ENCODE measurements around the gene SLC35D1. TPM values are rescaled to one million over a fixed set of nuclear protein-coding genes. Genes with fewer than 3 reads are reported as not detected.
A peak's percentile ranks its signal among the peaks of the same experiment; 100 is the strongest.

SLC35D1 gene
- total RNA-seq, 1 donor from 2014 or later: 9.2 TPM

DNA sequence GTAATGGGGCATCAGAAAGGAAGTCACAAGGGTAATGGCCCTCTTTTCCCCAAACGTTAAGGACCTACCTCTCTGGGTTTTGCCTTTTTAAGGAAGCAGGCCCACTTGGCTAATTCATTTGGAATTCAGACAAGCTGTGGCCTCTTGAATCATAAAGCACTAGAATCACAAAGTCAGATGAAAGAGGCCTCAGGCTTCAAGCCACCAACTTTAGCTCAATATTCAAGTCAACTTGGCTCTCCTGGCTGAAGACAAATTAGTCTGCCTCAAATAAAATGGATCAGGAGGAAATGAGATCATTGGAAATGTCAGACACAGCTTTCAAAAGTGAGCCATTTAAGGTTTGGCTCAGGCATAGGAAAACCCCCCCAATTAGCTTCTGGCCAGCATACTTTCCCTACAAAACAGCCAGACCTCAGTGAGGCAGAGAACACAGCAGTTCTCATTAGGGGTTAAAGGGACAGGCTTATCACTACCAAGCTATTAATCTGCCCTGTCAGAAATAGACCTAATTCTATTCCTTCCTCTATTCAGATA is 34.3 kb downstream of the SLC35D1 start:
- Mint-ChIP-seq H3K4me3 (ENCODE audit: unreplicated experiment) (no peak overlapping the region), H3K36me3 (ENCODE audit: low read depth) (peaks cover 4% of the 10 kb centered on the region), H3K4me1 (ENCODE audit: low read depth) (peaks cover 47% of the 10 kb centered on the region), H3K9me3 (ENCODE audit: low read depth) (no peaks in the 10 kb centered on the region), H3K27ac (ENCODE audit: unreplicated experiment) (peak overlapping the region; percentile 82), H3K27me3 (ENCODE audit: low read depth) (no peaks in the 10 kb centered on the region)
- no peak for DNase-seq (ENCODE audit: low spot score)
- TF ChIP-seq CTCF (IDR thresholded peaks at IDR 0.05): no peak

DNA sequence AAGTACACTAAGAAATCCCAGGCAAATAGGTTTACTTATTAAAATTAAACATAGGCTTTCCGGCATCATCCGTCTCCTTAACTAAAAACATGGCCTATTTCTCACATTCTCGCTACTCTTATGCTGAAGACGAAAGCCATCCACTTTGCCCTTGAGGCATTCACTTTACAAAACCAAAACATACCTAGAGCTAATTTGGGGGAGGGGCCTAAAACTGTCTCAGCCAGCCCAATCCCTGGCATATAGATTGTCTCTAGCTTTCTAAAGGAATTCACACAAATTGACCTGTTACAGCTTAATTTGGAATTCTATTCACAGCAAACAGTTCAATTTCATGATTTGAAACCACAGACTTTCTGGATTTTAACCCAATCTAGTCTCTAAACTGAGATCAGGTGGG is 34.8 kb downstream of the SLC35D1 start:
- no peaks in the 10 kb centered on the region for H3K9me3 Mint-ChIP-seq (ENCODE audit: low read depth)
- peak overlapping the region; percentile 82 for H3K27ac Mint-ChIP-seq (ENCODE audit: unreplicated experiment)
- no peak for TF ChIP-seq CTCF (IDR thresholded peaks at IDR 0.05)
- DNase-seq (ENCODE audit: low spot score): no peak
- H3K27me3 Mint-ChIP-seq (ENCODE audit: low read depth): no peaks in the 10 kb centered on the region
- H3K4me3 Mint-ChIP-seq (ENCODE audit: unreplicated experiment): no peak overlapping the region
- peaks cover 4% of the 10 kb centered on the region for H3K36me3 Mint-ChIP-seq (ENCODE audit: low read depth)
- peaks cover 47% of the 10 kb centered on the region for H3K4me1 Mint-ChIP-seq (ENCODE audit: low read depth)

DNA sequence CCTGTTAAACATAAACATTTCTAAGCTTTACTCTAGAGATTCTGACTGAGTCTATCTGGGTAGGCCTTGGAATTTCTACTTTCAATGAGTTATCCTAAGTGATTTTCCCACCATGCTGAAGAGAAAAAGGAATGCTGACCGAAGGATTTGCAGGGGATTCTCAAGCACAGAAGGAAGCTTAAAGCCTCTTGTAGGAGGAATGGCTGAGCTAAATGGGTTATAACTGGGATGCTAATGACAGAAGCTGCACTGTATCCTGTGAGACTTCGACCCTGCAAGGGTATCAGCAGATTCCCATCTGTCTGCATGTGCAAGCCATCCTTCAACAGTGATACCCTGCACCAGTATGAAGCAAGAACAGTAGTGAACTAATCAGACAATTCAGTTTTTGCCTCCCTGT is 35.4 kb downstream of the SLC35D1 start:
- H3K36me3 Mint-ChIP-seq (ENCODE audit: low read depth): peaks cover 4% of the 10 kb centered on the region
- no peak overlapping the region for H3K4me3 Mint-ChIP-seq (ENCODE audit: unreplicated experiment)
- no peaks in the 10 kb centered on the region for H3K9me3 Mint-ChIP-seq (ENCODE audit: low read depth)
- H3K27ac Mint-ChIP-seq (ENCODE audit: unreplicated experiment): peak overlapping the region; percentile 82
- no peak for TF ChIP-seq CTCF (IDR thresholded peaks at IDR 0.05)
- H3K4me1 Mint-ChIP-seq (ENCODE audit: low read depth): peaks cover 47% of the 10 kb centered on the region
- no peaks in the 10 kb centered on the region for H3K27me3 Mint-ChIP-seq (ENCODE audit: low read depth)
- DNase-seq (ENCODE audit: low spot score): no peak

DNA sequence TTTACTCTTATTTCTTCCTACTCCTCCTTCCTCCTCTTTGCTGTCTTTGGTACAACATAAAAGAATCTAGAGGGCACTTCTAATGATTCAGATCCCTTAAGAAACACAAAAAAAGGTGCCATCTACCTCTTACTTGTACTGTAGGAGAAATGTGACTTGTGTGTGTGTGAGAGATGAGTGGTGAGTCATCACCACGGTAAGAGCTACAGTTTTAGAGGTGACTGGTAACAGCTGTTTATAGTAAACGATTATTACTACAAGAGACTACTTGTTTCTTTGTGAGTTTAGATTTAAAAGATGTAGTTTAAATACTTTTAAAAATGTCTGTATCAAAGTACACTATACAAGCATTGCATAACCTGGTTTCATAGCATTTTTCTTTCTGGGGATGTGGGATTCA is 40.4 kb downstream of the SLC35D1 start:
- Mint-ChIP-seq H3K4me1 (ENCODE audit: low read depth) (peaks cover 1% of the 10 kb centered on the region), H3K27me3 (ENCODE audit: low read depth) (no peaks in the 10 kb centered on the region), H3K36me3 (ENCODE audit: low read depth) (peaks cover 21% of the 10 kb centered on the region), H3K27ac (ENCODE audit: unreplicated experiment) (peak overlapping the region; percentile 19), H3K4me3 (ENCODE audit: unreplicated experiment) (no peak overlapping the region), H3K9me3 (ENCODE audit: low read depth) (no peaks in the 10 kb centered on the region)
- no peak for DNase-seq (ENCODE audit: low spot score)
- no peak for TF ChIP-seq CTCF (IDR thresholded peaks at IDR 0.05)

- H3K27ac Mint-ChIP-seq (ENCODE audit: unreplicated experiment): no peak overlapping the region
- DNase-seq (ENCODE audit: low spot score): no peak
- no peak overlapping the region for H3K4me3 Mint-ChIP-seq (ENCODE audit: unreplicated experiment)
- H3K36me3 Mint-ChIP-seq (ENCODE audit: low read depth): peaks cover 22% of the 10 kb centered on the region
- no peaks in the 10 kb centered on the region for H3K27me3 Mint-ChIP-seq (ENCODE audit: low read depth)
- H3K4me1 Mint-ChIP-seq (ENCODE audit: low read depth): no peaks in the 10 kb centered on the region
- no peaks in the 10 kb centered on the region for H3K9me3 Mint-ChIP-seq (ENCODE audit: low read depth)
- no peak for TF ChIP-seq CTCF (IDR thresholded peaks at IDR 0.05)
These were observed 44.2 kb downstream of the SLC35D1 start for GRCh38 chr1:67009792-67010191.
